Mucosa of rectum (tissue), 2 donors: ENCODE measurements around the gene GCLM.

Source experiments
- H3K27ac ChIP-seq, 2 donors: one replicate each; pipeline ENCODE4 v1.7.0; 2013; ENCODE audit warnings: inconsistent platforms in 2 of 2, low read depth in 2 of 2, low read length in 2 of 2
- H3K27me3 ChIP-seq, 2 donors: one replicate each; pipeline ENCODE4 v1.7.0; 2013; ENCODE audit warnings: low read length in 2 of 2; ENCODE audit not compliant: control insufficient read depth in 2 of 2, insufficient read depth in 2 of 2
- H3K36me3 ChIP-seq, 2 donors: one replicate each; pipeline ENCODE4 v1.7.0; 2013; ENCODE audit warnings: low read length in 2 of 2; ENCODE audit not compliant: control insufficient read depth in 2 of 2, insufficient read depth in 2 of 2
- H3K4me1 ChIP-seq, 2 donors: one replicate each; pipeline ENCODE4 v1.7.0; 2013; ENCODE audit warnings: low read length in 2 of 2, mild to moderate bottlenecking in 1 of 2; ENCODE audit not compliant: control insufficient read depth in 2 of 2, insufficient read depth in 2 of 2
- H3K4me3 ChIP-seq, 2 donors: one replicate each; pipeline ENCODE4 v1.7.0; 2013; ENCODE audit warnings: low read length in 2 of 2
- H3K9ac ChIP-seq, 2 donors: one replicate each; pipeline ENCODE4 v1.7.0; 2013; ENCODE audit warnings: low read length in 2 of 2, low read depth in 1 of 2, mild to moderate bottlenecking in 1 of 2
- H3K9me3 ChIP-seq, 2 donors: one replicate each; pipeline ENCODE4 v1.7.0; 2013; ENCODE audit warnings: low read length in 2 of 2; ENCODE audit not compliant: control insufficient read depth in 2 of 2
- donor health status: healthy.
- donor health status: Normal muscosa, but diverticular disease.

GCLM gene

DNA sequence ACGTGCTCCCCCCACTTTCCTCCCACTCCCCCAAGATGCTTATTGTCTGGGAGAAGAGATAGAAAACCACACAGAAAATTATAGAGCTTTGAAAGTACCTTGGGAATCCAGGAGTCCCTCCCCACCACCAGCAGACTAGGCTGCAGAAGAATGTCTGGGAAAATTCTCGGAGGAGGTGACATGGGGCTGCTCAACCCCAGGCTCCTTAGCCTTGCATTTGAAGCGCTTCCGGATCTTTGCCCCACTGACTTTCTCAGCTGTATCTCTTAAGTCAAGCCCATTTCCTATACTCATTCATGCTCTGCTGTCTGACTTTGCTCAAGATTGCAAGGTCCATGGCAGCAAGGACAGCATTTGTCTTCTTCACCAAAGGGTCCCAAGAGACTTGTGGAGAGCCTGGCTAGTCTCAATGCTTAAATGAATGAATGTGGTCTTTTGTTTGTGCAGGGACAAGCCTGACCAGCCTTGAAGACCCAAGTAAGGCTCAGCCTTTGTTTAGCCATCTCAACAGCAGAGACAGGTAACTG lies 68.2 kb downstream of the GCLM start:
- Histone ChIP-seq H3K4me1 (peaks cover 5 to 17% of the 10 kb centered on the region in 2 donors), H3K27me3 (no peaks in the 10 kb centered on the region), H3K36me3 (no peaks in the 10 kb centered on the region), H3K9ac (no peak overlapping the region), H3K4me3 (no peak overlapping the region), H3K9me3 (no peaks in the 10 kb centered on the region), H3K27ac (no peak overlapping the region)

DNA sequence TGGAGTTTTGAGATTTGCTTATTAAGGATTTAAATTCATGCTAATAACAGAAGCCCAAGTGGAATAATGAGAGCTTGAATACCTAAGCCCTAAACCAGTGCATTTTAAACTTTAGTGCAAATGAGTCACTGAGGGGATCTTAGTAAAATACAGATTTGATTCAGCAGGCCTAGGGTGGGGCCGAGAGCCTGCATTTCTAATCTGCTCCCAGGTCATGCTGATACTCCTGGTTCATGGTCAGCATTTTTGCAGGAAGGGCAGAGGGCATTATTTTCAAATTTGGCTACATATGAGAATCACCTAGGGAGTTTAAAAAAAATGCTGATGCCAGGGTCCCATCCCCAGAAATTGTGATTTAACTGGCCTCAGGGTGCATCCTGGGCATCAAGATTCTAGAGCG lies 69.5 kb downstream of the GCLM start:
- Histone ChIP-seq H3K4me1 (peaks cover 0 to 8% of the 10 kb centered on the region in 2 donors), H3K27ac (no peak overlapping the region), H3K36me3 (no peaks in the 10 kb centered on the region), H3K27me3 (no peaks in the 10 kb centered on the region), H3K4me3 (no peak overlapping the region), H3K9me3 (no peaks in the 10 kb centered on the region), H3K9ac (no peak overlapping the region)

GRCh38 chr1:93839307-93839706 lies 69.9 kb downstream of the GCLM start:
- Histone ChIP-seq H3K9ac (no peak overlapping the region), H3K36me3 (no peaks in the 10 kb centered on the region), H3K27ac (no peak overlapping the region), H3K9me3 (no peaks in the 10 kb centered on the region), H3K4me3 (no peak overlapping the region), H3K27me3 (no peaks in the 10 kb centered on the region), H3K4me1 (peaks cover 0 to 3% of the 10 kb centered on the region in 2 donors)

- peaks cover 2 to 6% of the 10 kb centered on the region in 2 donors for H3K9me3 ChIP-seq
- no peaks in the 10 kb centered on the region for H3K4me1 ChIP-seq
- no peak overlapping the region for H3K4me3 ChIP-seq
- no peak overlapping the region for H3K9ac ChIP-seq
- H3K27ac ChIP-seq = no peak overlapping the region
- no peaks in the 10 kb centered on the region for H3K27me3 ChIP-seq
- H3K36me3 ChIP-seq = no peaks in the 10 kb centered on the region
These were observed 71.3 kb downstream of the GCLM start for GRCh38 chr1:93837961-93838360.
